ENCODE measurements around the gene ATAD3B.

ATAD3B gene

GRCh38 chr1:1543706-1544099, 72.1 kb downstream of the ATAD3B start:
- no peak for DNase-seq (ENCODE audit: low read depth, low spot score)
- Histone ChIP-seq H3K27me3 (ENCODE audit: insufficient read depth, insufficient read length) (no peaks in the 10 kb centered on the region), H3K4me1 (ENCODE audit: insufficient read depth, insufficient read length) (peaks cover 12% of the 10 kb centered on the region), H3K36me3 (ENCODE audit: insufficient read depth, insufficient read length, low read length) (peaks cover 70% of the 10 kb centered on the region), H3K9me3 (ENCODE audit: insufficient read depth, low read length) (no peaks in the 10 kb centered on the region), H3K4me3 (ENCODE audit: insufficient read length, low read depth) (no peak overlapping the region), H3K9ac (ENCODE audit: insufficient read length, low read depth) (no peak overlapping the region)
- TF ChIP-seq ZNF274 (IDR thresholded peaks at IDR 0.05; ENCODE audit: low read depth, low read length) (no peak), SUZ12 (IDR thresholded peaks at IDR 0.05; ENCODE audit: extremely low read depth, insufficient read depth, insufficient read length) (no peak), YY1 (IDR thresholded peaks at IDR 0.05; ENCODE audit: insufficient read depth, insufficient read length) (no peak)

GRCh38 chr1:1544544-1544943, 73.0 kb downstream of the ATAD3B start:
- no peak for TF ChIP-seq YY1 (IDR thresholded peaks at IDR 0.05; ENCODE audit: insufficient read depth, insufficient read length)
- TF ChIP-seq ZNF274 (IDR thresholded peaks at IDR 0.05; ENCODE audit: low read depth, low read length): no peak
- no peak for TF ChIP-seq SUZ12 (IDR thresholded peaks at IDR 0.05; ENCODE audit: extremely low read depth, insufficient read depth, insufficient read length)

More at GRCh38 chr1:1544544-1544943, 73.0 kb downstream of the ATAD3B start:
- no peak for DNase-seq (ENCODE audit: low read depth, low spot score)
- no peak overlapping the region for H3K4me3 ChIP-seq (ENCODE audit: insufficient read length, low read depth)
- H3K9me3 ChIP-seq (ENCODE audit: insufficient read depth, low read length): no peaks in the 10 kb centered on the region
- H3K4me1 ChIP-seq (ENCODE audit: insufficient read depth, insufficient read length): peaks cover 6% of the 10 kb centered on the region
- H3K36me3 ChIP-seq (ENCODE audit: insufficient read depth, insufficient read length, low read length): peaks cover 71% of the 10 kb centered on the region
- H3K27me3 ChIP-seq (ENCODE audit: insufficient read depth, insufficient read length): no peaks in the 10 kb centered on the region
- no peak overlapping the region for H3K9ac ChIP-seq (ENCODE audit: insufficient read length, low read depth)

All from NT2/D1 (cell line).